Psoas muscle (tissue), 8 donors: ENCODE data around the gene SPARCL1. TPM values are rescaled to one million over a fixed set of nuclear protein-coding genes. Genes with fewer than 3 reads are reported as not detected.
A peak's percentile ranks its signal among the peaks of the same experiment; 100 is the strongest.

Source experiments
- ATAC-seq, 4 donors: fragments of 200-7000 bp; cut with Tn5 transposase; one replicate each; pipeline ENCODE4 v1.9.1; 2020; ENCODE audit warnings: moderate library complexity in 3 of 4, mild to moderate bottlenecking in 2 of 4
- DNase-seq, 2 donors: peaks; one replicate each; pipeline ENCODE4 v3.0.0-alpha.2; 2020
- H3K27ac ChIP-seq: fragments of 200-600 bp; one replicate; pipeline ENCODE4 v1.8.0; 2022
- H3K27me3 ChIP-seq, 3 donors: fragments of 200-600 bp in 1 of 3; one replicate each; pipeline versions ENCODE4 v1.6.1 to v1.8.0; 2013 to 2022; ENCODE audit warnings: low read length in 2 of 3, mild to moderate bottlenecking in 2 of 3, moderate library complexity in 1 of 3; ENCODE audit not compliant: insufficient read depth in 3 of 3
- H3K36me3 ChIP-seq, 2 donors: fragments of 200-600 bp in 1 of 2; one replicate each; pipeline versions ENCODE4 v1.6.1 to v1.8.0; 2013 to 2022; ENCODE audit warnings: low read depth in 1 of 2, mild to moderate bottlenecking in 1 of 2, moderate library complexity in 1 of 2; ENCODE audit not compliant: insufficient read depth in 1 of 2
- H3K4me1 ChIP-seq: fragments of 200-600 bp; one replicate; pipeline ENCODE4 v1.8.0; 2022
- H3K4me3 ChIP-seq: fragments of 200-600 bp; one replicate; pipeline ENCODE4 v1.8.0; 2022; ENCODE audit warnings: mild to moderate bottlenecking
- H3K9me3 ChIP-seq: fragments of 200-600 bp; one replicate; pipeline ENCODE4 v1.8.0; 2022
- WGBS, 3 donors: extraction: QIAGEN DNeasy Blood & Tissue Kit; methylation state at CpG; one replicate each; pipeline versions ENCODE4 v1.1.6 to v1.1.7; 2013; 5-methylcytosine and 5-hydroxymethylcytosine counted together
- intact Hi-C, 2 donors: fragments of 100-400 bp; cut with DNase I; formaldehyde crosslinking; loops; one replicate each; pipeline versions ENCODE4 v1.11.0 to v1.14.2; 2022
- polyA plus RNA-seq, 3 donors: library from polyadenylated mRNA; stranded (reverse); fragments of 200-250 nt; gene quantifications; one replicate each; pipeline ENCODE4 v1.2.3, GENCODE V29; 2013
- total RNA-seq, 4 donors: library from RNA; stranded (reverse); fragmentation: NEBNext Ultra II Directional in 2 of 4; extraction: Animal tissue kit (Norgen Biotek cat#: 25700) in 2 of 4; gene quantifications; one replicate each; pipeline versions ENCODE4 v1.2.1 to v1.2.4, GENCODE V29; 2021 to 2023
- TF ChIP-seq, protein P1 (sequence below): fragments of 200-600 bp; IDR thresholded peaks from one replicate; pipeline ENCODE4 v1.8.0; 2022; ENCODE audit warnings: antibody characterized with exemption
- donor health status: healthy with polysubstance abuse.
- donor health status: DM: no; HTN: no; CAD: no; lungs with moderate emphysema.
- donor health status: Bipolar disorder and iron deficiency.
- donor health status: healthy.
- donor health status: DM: yes; HTN: yes; CAD: no.
- donor health status: DM: no; HTN: no; CAD: no.
- donor health status: DM: no; HTN: no; CAD: no.
- donor health status: DM: yes; HTN: yes; CAD: no.

The SPARCL1 gene
- total and polyA plus RNA-seq, 7 donors: 117 to 267 (median 188) TPM

DNA sequence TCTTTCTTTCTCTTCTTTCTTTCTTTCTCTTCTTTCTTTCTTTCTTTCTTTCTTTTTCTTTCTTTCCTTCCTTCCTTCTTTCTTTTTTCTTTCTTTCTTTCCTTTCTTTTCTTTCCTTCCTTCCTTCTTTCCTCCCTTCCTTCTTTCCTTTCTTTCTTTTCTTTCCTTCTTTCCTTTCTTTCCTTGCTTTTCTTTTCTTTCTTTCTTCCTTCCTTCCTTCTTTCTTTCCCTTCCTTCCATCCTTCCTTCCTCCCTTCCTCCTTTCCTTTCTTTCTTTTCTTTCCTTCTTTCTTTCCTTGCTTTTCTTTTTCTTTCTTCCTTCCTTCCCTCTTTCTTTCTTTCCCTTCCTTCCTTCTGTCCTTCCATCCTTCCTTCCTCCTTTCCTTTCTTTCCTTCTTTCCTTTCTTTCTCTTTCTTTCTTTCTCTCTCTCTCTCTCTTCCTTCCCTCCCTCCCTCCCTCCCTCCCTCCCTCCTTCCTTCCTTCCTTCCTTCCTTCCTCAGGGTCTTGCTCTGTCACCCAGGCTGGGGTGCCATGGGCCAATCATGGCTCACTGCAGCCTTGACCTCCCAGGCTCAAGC is 13.6 kb upstream of the SPARCL1 start:
- H3K27ac ChIP-seq: no peak overlapping the region
- no peaks in the 10 kb centered on the region for H3K4me1 ChIP-seq
- H3K27me3 ChIP-seq: no peaks in the 10 kb centered on the region
- no peaks in the 10 kb centered on the region for H3K36me3 ChIP-seq
- no peak for ATAC-seq
- TF ChIP-seq, protein P1, sequence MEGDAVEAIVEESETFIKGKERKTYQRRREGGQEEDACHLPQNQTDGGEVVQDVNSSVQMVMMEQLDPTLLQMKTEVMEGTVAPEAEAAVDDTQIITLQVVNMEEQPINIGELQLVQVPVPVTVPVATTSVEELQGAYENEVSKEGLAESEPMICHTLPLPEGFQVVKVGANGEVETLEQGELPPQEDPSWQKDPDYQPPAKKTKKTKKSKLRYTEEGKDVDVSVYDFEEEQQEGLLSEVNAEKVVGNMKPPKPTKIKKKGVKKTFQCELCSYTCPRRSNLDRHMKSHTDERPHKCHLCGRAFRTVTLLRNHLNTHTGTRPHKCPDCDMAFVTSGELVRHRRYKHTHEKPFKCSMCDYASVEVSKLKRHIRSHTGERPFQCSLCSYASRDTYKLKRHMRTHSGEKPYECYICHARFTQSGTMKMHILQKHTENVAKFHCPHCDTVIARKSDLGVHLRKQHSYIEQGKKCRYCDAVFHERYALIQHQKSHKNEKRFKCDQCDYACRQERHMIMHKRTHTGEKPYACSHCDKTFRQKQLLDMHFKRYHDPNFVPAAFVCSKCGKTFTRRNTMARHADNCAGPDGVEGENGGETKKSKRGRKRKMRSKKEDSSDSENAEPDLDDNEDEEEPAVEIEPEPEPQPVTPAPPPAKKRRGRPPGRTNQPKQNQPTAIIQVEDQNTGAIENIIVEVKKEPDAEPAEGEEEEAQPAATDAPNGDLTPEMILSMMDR: no peak
- intact Hi-C loops: loop anchor here (5.0 kb wide), 2 partner anchors 134 to 294 kb away; no protein-coding TSS in a partner anchor
- H3K4me3 ChIP-seq: no peak overlapping the region
- H3K9me3 ChIP-seq: no peaks in the 10 kb centered on the region
- no peak for DNase-seq

DNA sequence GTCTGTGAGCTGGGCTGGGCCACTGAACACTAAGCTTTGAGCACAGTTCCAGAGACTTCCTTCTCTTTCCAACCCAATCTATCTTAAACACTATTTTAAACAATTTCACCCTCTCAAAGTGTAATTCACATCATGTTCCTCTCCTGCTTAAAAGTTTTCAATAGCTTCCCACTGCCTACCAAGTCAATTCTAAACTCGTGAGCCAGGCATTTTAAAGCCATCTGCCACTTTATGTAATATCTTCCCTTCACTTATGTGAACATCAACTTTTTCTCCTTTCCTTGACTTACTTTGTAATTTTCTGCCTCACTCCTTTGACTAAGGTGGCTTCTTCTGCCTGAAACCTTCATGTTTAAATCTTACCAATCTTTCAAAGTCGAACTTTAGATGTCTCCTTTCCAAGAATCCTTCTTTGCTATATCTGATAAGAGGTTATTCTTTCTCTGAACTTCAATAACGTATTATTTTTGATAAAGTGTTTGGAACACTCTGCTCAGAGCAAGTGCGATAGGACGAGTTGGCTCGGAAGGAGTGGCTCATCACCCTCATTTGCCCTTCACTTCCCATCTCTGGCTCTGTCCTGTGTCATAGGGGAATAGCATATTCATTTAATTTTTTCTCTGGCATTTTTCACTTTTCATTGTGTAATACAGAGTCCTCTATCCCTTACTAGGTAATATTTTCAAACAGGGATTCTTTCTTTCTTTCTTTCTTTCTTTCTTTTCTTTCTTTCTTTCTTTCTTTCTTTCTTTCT is 13.0 kb upstream of the SPARCL1 start:
- Histone ChIP-seq H3K9me3 (no peaks in the 10 kb centered on the region), H3K27ac (no peak overlapping the region), H3K4me1 (no peaks in the 10 kb centered on the region), H3K4me3 (no peak overlapping the region), H3K27me3 (no peaks in the 10 kb centered on the region), H3K36me3 (no peaks in the 10 kb centered on the region)
- 60 to 75% (median 64%) methylated on average over 6 of the region's 6 CpGs for WGBS, 3 donors
- TF ChIP-seq, protein P1: no peak
- intact Hi-C loops: loop anchor here (5.0 kb wide), 2 partner anchors 135 to 295 kb away; no protein-coding TSS in a partner anchor
- no peak for DNase-seq
- ATAC-seq: peak in 1 of 4 donors; percentile 41

DNA sequence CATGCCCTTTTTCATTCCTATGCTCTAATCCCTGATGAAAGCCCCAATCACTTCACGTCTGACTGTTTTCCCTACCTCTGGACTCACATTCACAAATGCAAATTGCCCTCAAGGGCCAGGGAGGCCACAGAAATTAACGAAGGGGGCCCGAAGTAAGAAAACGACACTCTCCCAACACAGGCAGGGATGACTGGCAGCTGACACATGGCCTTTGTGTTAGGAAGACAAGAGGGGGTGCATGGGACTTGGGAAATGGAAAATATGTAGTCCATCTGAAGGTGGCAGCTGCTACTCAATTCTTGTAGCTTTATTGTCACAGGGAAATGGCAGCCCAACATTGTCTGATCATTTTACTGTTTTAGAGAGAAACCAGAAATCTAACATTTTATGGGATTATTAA is 12.3 kb upstream of the SPARCL1 start:
- no peaks in the 10 kb centered on the region for H3K27me3 ChIP-seq
- H3K4me1 ChIP-seq: no peaks in the 10 kb centered on the region
- no peaks in the 10 kb centered on the region for H3K9me3 ChIP-seq
- H3K4me3 ChIP-seq: no peak overlapping the region
- intact Hi-C loops: loop anchor here (5.0 kb wide), 2 partner anchors 136 to 296 kb away; no protein-coding TSS in a partner anchor
- TF ChIP-seq, protein P1: no peak
- H3K27ac ChIP-seq: no peak overlapping the region
- DNase-seq (no peak), ATAC-seq (no peak)
- WGBS, 3 donors: 21 to 27% (median 27%) methylated on average over 4 of the region's 4 CpGs
- no peaks in the 10 kb centered on the region for H3K36me3 ChIP-seq

DNA sequence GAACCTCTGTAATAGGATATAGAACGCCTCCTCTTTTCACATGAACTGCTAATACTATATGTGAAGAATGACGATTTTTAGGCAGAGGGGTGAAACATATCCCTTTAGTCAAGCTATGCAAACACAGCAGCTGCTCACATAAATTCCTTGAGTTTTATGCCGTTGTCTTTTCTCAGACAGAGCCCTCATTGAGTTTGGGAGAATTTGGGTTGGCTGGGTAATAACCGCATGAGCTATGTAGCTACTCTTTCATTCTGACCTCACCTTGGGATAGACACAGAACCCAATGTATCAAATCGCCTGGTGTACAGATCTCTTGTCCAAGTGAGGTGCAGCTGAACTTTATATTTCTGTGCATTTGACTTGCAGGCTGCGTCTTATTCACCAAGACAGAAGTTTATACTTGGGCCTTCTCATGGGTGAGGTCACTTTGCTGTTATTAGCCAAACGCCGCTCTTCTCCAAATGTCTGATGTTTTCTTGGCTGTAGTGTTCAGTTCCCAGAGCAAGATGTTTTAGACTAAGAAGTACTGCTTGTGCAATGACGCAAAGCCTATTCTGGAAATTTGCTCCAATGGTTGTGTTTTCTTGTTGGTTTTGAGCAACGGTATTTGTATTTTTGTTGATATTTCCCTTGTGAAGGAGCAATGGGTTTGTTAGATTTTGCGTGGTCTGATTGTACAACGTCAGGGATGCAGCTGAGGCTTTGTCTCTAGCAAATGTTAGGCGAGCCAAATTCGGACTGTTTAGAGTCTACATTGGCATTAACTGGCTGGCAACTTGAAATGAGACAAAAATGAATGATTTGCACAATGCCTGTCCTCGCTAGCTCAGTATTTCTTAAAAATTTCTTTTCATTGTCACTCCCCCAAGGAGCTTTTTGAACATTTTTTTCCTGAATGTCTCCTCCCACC is 11.2 kb upstream of the SPARCL1 start:
- intact Hi-C loops: loop anchor here (5.0 kb wide), 2 partner anchors 137 to 297 kb away; no protein-coding TSS in a partner anchor
- 31 to 39% (median 36%) methylated on average over 15 of the region's 15 CpGs for WGBS, 3 donors
- no peak overlapping the region for H3K27ac ChIP-seq
- ATAC-seq (peak; percentile 32 to 86 (median 73)), DNase-seq (no peak)
- H3K4me1 ChIP-seq: no peaks in the 10 kb centered on the region
- H3K27me3 ChIP-seq: no peaks in the 10 kb centered on the region
- TF ChIP-seq, protein P1: no peak
- H3K36me3 ChIP-seq: no peaks in the 10 kb centered on the region
- no peak overlapping the region for H3K4me3 ChIP-seq
- no peaks in the 10 kb centered on the region for H3K9me3 ChIP-seq
